Thoracic aorta (tissue), 2 donors: ENCODE data around the gene EDEM3. TPM values are rescaled to one million over a fixed set of nuclear protein-coding genes. Genes with fewer than 3 reads are reported as not detected.

Experiments used
- ATAC-seq: fragments of 150-250 bp; one replicate; pipeline ENCODE4 v1.8.0; 2017; ENCODE audit warnings: low read depth; ENCODE audit not compliant: insufficient number of reproducible peaks, low FRiP score
- DNase-seq: peaks from one replicate; pipeline ENCODE4 v3.0.0-alpha.2; 2020; ENCODE audit warnings: low spot score
- H3K27ac ChIP-seq, 2 donors: fragments of 200-600 bp; sonication (generic); 1 replicate in 1 of 2; 2 replicates in 1 of 2; pipeline ENCODE4 v1.5.1; 2016; ENCODE audit warnings: mild to moderate bottlenecking in 2 of 2, moderate library complexity in 2 of 2
- H3K27me3 ChIP-seq: fragments of 200-600 bp; sonication (generic); replicated peaks from 2 replicates; pipeline ENCODE4 v1.6.0; 2016; ENCODE audit warnings: mild to moderate bottlenecking; ENCODE audit not compliant: insufficient read depth
- H3K36me3 ChIP-seq: fragments of 200-600 bp; sonication (generic); one replicate; pipeline ENCODE4 v1.5.1; 2016
- H3K4me1 ChIP-seq, 2 donors: fragments of 200-600 bp; sonication (generic); 1 replicate in 1 of 2; 2 replicates in 1 of 2; pipeline versions ENCODE4 v1.5.1 to v1.6.0; 2016; ENCODE audit warnings: low read depth in 2 of 2, mild to moderate bottlenecking in 1 of 2; ENCODE audit not compliant: control insufficient read depth in 1 of 2
- H3K4me3 ChIP-seq: fragments of 200-600 bp; sonication (generic); 2 replicates; pipeline ENCODE4 v1.5.1; 2016; ENCODE audit warnings: mild to moderate bottlenecking
- H3K9me3 ChIP-seq: fragments of 200-600 bp; sonication (generic); 2 replicates; pipeline ENCODE4 v1.5.1; 2016
- CTCF ChIP-seq: fragments of 200-600 bp; sonication (generic); IDR thresholded peaks from one replicate; pipeline ENCODE4 v1.5.1; 2019; ENCODE audit warnings: antibody characterized with exemption
- total RNA-seq, 2 donors: library from RNA; depleted of rRNA; stranded (reverse); fragments of >200 nt; gene quantifications; one replicate each; pipeline versions ENCODE4 v1.1.0 to v1.2.3, GENCODE V29; 2016

The EDEM3 gene
- total RNA-seq, 2 donors from 2014 or later: 44.0 to 71.5 TPM

- Histone ChIP-seq H3K27ac (no peak overlapping the region), H3K27me3 (no peaks in the 10 kb centered on the region), H3K4me3 (no peak overlapping the region)
These were observed 5.0 kb upstream of the EDEM3 start for GRCh38 chr1:184759651-184760050.

GRCh38 chr1:184759112-184759511 is 4.5 kb upstream of the EDEM3 start:
- no peak for ATAC-seq
- DNase-seq: no peak
- no peak for TF ChIP-seq CTCF
- H3K4me3 ChIP-seq: no peak overlapping the region
- no peaks in the 10 kb centered on the region for H3K36me3 ChIP-seq
- no peak overlapping the region for H3K27ac ChIP-seq
- H3K27me3 ChIP-seq: no peaks in the 10 kb centered on the region
- peaks cover 0 to 2% of the 10 kb centered on the region in 2 donors for H3K4me1 ChIP-seq
- no peaks in the 10 kb centered on the region for H3K9me3 ChIP-seq

More at GRCh38 chr1:184759651-184760050, 5.0 kb upstream of the EDEM3 start:
- no peak for TF ChIP-seq CTCF
- no peaks in the 10 kb centered on the region for H3K36me3 ChIP-seq
- DNase-seq (no peak), ATAC-seq (no peak)
- H3K9me3 ChIP-seq: no peaks in the 10 kb centered on the region
- H3K4me1 ChIP-seq: peaks cover 0 to 2% of the 10 kb centered on the region in 2 donors

- TF ChIP-seq CTCF: no peak
- H3K27ac ChIP-seq: no peak overlapping the region
- no peak overlapping the region for H3K4me3 ChIP-seq
- H3K27me3 ChIP-seq: no peaks in the 10 kb centered on the region
- no peaks in the 10 kb centered on the region for H3K9me3 ChIP-seq
- peaks cover 9 to 10% of the 10 kb centered on the region in 2 donors for H3K4me1 ChIP-seq
- DNase-seq (no peak), ATAC-seq (no peak)
- no peaks in the 10 kb centered on the region for H3K36me3 ChIP-seq
These were observed 3.2 kb upstream of the EDEM3 start for GRCh38 chr1:184757891-184758290.

GRCh38 chr1:184757406-184757805 is 2.7 kb upstream of the EDEM3 start:
- Histone ChIP-seq H3K9me3 (no peaks in the 10 kb centered on the region), H3K27ac (no peak overlapping the region), H3K36me3 (no peaks in the 10 kb centered on the region), H3K4me1 (peaks cover 10 to 14% of the 10 kb centered on the region in 2 donors), H3K4me3 (no peak overlapping the region), H3K27me3 (no peaks in the 10 kb centered on the region)
- ATAC-seq (no peak), DNase-seq (no peak)
- TF ChIP-seq CTCF: no peak

- H3K36me3 ChIP-seq: no peaks in the 10 kb centered on the region
- peak overlapping the region; percentile 90 for H3K4me3 ChIP-seq
- no peaks in the 10 kb centered on the region for H3K27me3 ChIP-seq
- ATAC-seq (peak; percentile 35), DNase-seq (no peak)
- TF ChIP-seq CTCF: no peak
- H3K9me3 ChIP-seq: no peaks in the 10 kb centered on the region
- peak overlapping the region; percentile 58 to 68 for H3K27ac ChIP-seq
- H3K4me1 ChIP-seq: peaks cover 10 to 18% of the 10 kb centered on the region in 2 donors
These were observed 788 bp upstream of the EDEM3 start for GRCh38 chr1:184755226-184756065.
